GM20000 (cell line): ENCODE measurements around the gene EPS8L2.

Experiments
- DNase-seq: peaks from one replicate; pipeline ENCODE4 v3.0.0; 2012; ENCODE audit warnings: low spot score
- TF ChIP-seq, protein P1 (sequence below): IDR thresholded peaks from 2 replicates; pipeline ENCODE4 v1.5.1; 2012; ENCODE audit warnings: mild to moderate bottlenecking, control low read depth; ENCODE audit errors: extremely low read depth, missing control alignments

EPS8L2 gene

DNA sequence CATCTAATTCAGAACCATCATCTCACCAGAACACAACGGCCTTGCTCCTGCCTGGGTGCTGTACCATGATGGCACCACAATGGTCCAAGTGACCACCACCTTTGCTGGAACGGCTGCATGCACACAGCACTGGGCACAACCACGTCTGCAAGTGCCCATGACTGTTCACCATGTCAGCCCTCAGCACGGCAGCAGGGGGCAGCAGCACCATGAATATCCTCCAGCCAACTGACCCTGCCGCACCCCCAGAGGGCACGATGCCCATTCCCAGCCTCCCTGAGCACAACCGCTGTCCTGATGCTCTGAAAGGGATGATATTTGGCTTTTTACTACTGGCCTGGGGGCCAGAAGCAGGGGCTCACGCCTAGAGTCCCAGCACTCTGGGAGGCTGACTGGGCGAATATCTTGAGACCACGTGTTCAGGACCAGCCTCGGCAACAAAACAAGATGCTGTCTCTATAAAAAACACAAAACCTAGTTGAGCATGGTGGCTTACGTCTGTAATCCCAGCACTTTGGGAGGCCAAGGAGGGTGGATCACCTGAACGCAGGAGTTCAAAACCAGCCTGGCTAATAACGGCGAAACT lies 43.2 kb upstream of the EPS8L2 start:
- TF ChIP-seq, protein P1, sequence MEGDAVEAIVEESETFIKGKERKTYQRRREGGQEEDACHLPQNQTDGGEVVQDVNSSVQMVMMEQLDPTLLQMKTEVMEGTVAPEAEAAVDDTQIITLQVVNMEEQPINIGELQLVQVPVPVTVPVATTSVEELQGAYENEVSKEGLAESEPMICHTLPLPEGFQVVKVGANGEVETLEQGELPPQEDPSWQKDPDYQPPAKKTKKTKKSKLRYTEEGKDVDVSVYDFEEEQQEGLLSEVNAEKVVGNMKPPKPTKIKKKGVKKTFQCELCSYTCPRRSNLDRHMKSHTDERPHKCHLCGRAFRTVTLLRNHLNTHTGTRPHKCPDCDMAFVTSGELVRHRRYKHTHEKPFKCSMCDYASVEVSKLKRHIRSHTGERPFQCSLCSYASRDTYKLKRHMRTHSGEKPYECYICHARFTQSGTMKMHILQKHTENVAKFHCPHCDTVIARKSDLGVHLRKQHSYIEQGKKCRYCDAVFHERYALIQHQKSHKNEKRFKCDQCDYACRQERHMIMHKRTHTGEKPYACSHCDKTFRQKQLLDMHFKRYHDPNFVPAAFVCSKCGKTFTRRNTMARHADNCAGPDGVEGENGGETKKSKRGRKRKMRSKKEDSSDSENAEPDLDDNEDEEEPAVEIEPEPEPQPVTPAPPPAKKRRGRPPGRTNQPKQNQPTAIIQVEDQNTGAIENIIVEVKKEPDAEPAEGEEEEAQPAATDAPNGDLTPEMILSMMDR, result peak; percentile 53
- peak; percentile 84 for DNase-seq

DNA sequence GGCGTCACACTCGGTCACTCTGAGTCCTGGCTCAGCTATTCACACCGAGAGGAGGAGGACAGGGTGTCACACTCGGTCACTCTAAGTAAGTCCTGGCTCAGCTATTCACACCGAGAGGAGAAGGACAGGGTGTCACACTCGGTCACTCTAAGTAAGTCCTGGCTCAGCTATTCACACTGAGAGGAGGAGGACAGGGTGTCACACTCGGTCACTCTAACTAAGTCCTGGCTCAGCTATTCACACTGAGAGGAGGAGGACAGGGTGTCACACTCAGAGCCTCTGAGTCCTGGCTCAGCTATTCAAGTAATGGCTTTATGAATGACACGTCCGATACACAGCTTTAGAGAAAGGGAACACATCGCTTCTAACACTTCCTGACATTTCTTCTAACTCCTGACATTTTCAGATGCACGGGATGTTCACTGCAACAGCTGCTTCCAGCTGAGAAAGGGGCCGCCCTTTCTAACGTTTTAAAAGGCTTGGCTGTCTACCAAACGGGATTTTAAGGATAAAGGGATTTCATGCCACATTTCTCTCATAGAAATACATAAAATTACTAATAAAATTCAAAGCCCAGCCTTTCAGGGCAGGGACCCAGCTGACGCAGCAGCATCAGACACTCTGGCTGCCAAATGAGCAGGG lies 40.8 kb upstream of the EPS8L2 start:
- TF ChIP-seq, protein P1, result no peak
- DNase-seq, result no peak

DNA sequence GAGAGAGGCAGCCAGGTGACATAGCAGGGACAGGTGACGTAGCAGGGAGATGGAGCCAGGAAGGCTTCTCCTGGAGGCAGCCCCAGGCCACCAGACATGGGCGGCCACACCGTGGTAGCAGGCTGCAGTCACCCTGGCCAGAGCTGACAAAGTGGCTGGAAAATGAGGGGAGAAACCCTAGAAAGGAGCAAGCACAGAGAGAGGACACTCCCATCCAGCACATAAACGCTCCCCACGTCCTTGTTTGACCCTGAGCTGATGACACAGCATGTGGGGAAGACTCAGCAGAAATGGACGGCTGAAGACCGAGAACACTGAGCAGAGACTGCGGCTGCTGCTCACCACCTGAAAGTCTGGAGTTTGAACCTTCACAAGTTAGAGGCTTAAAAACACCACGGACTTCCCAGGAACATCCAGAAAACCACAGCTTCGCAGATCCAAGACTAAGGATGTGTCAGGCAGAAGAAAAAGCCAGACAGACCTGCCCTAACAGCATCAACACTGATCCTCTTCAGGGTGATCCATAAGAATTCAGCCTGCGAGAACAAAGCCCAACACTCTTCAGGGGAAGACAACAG lies 40.2 kb upstream of the EPS8L2 start:
- no peak for DNase-seq
- TF ChIP-seq, protein P1, result no peak

DNA sequence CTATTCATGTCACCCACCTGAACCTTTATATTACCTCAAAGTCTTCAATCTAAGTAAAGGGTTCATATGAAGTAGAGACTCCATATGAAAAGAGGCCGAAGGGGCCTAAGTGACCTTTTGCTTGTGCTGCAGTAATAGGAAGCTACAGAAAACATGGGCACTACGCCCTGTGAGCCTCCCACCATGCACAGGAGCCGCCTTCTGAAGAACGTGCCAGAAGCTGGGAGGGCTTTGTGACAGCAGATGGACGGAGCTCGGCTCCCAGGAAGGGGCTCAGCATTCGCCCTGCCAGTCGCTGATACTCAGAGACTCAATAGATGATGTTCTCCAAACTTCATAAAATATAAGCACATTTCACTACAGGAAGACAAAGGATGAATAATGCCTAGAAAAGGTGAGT lies 32.2 kb upstream of the EPS8L2 start:
- TF ChIP-seq, protein P1, result no peak
- DNase-seq, result no peak

DNA sequence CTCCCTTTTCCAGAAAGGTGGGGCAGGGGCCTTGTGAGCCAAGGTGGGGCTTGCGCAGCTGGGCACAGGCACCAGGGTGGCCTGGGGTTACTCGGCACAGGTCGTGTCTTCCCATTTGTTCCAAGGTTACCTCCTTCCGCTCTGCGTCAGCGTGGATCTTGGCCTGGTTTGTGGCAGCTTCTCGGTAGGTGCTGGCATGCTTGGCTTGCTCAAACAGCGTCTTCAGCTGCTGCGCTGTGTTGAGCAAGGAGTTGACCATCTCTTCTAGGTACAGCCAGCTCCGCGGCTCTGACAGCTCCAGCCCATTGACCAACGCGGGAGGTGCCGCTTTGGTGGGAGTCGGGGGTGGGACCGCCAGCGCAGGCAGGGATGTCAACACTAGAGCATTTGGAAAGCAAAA lies 31.6 kb upstream of the EPS8L2 start:
- TF ChIP-seq, protein P1, result no peak

DNA sequence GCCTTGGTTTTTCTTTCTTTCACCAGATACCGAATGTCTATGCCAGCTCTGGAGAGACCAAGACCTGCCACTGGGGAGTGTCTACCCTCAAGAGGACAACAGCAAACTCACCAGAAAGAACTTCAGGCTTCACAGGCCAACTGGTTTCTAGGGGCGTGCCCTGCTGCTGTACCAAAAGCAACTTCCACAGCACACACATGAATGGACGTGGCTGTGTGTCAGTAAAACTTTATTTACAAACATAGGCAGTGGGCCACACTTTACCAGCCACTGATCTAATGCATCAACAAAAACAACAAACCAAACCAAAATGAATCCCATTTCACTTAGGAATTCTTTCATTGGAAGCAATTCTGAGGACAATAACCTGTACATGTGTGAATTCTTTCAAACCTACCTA lies 27.7 kb upstream of the EPS8L2 start:
- TF ChIP-seq, protein P1, result no peak

More for the DNA sequence above, 31.6 kb upstream of the EPS8L2 start:
- DNase-seq, result no peak

DNA sequence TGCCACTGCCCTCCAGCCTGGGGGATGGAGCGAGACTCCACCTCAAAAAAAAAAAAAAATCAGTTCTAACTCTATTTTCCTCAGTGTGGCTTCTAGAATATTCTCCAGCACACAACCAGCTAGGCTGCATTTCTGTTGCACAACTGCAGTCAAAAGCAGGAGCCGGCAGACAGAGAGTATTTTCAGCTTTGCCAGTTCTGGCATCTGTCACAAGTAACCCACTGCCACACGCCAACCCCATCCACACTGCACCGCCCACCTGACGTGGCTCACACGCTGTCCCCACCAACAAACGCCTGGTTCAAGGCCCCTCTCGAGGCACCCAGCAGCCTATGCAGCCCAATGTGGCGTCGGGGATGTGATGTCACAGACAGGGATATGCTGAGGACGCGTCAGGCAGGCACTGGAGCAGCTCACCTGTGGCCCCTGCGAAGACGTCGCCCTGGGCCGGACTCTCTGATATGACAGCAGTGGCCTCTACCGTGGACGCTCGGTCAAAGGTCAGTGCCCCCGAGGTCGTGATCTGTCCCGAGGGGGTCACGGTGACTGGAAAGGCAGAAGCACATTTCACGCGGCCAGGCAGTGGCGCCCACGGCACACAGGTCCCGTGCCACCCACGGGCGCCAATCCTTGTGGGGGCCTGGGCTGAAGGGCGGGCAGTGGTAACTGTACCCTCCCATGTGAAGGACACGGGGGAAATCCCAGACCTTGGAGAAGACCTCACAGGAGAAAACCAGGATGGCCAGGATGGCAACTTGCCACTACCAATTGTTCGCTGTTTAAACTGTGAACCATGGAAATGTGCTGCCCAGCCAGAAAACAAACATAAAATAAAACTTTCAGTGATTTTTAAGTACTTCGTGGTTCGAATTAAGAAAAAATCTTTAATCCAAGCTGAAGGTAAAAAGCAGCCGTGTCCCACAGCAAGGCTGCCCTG lies 26.5 kb upstream of the EPS8L2 start:
- TF ChIP-seq, protein P1, result no peak

More for the DNA sequence above, 27.7 kb upstream of the EPS8L2 start:
- no peak for DNase-seq

More for the DNA sequence above, 26.5 kb upstream of the EPS8L2 start:
- DNase-seq, result no peak
